IPS-NIHi11 (cell line): ENCODE measurements around the gene OPN4.

Source experiments
- DNase-seq: peaks from one replicate; pipeline ENCODE4 v3.0.0; 2012; ENCODE audit warnings: mixed read lengths, low spot score

Gene OPN4

DNA sequence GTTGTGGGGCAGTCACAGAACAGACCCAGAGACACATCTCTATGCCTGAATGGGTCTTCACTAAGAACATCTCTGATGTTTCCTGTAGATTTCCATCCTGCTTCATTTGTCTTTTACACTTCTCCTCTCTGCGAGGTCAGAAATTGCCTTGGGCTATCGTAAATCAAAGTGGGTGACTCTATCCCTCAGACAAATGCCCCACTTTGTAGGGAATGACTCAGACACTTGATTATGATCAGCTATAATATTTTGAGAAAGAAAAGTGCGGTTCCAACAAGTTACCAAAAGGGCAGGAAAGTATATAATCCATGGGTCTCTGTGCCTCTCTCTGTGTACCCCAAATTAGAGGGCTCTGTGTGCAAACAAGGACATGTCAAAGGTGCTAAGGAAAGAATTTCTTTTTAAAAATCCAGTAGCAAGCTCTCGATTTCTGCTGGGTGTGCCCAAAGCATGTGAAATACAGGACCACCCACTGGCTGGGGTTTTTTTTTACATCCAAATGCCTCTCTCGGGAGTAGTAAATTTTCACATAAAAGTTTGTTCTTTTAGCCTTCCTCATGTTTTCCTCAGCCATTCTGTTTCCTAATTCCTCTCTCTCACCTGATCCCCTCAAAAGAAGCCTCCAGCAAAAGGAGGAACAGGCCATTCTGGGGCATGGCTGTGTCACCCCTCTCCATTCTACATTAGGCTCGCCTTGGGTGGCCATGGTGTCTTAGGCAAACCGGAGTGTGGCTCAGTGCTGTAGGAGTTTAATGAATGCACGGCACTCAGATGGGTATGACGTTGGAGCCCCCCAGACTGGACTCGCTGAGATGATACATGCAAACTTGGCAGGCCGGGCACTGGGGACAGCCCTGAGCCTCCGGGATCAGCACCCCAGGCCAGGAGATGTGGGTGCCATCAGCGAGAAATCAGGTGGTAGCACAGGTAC, 6.3 kb upstream of the OPN4 start:
- DNase-seq: no peak

DNA sequence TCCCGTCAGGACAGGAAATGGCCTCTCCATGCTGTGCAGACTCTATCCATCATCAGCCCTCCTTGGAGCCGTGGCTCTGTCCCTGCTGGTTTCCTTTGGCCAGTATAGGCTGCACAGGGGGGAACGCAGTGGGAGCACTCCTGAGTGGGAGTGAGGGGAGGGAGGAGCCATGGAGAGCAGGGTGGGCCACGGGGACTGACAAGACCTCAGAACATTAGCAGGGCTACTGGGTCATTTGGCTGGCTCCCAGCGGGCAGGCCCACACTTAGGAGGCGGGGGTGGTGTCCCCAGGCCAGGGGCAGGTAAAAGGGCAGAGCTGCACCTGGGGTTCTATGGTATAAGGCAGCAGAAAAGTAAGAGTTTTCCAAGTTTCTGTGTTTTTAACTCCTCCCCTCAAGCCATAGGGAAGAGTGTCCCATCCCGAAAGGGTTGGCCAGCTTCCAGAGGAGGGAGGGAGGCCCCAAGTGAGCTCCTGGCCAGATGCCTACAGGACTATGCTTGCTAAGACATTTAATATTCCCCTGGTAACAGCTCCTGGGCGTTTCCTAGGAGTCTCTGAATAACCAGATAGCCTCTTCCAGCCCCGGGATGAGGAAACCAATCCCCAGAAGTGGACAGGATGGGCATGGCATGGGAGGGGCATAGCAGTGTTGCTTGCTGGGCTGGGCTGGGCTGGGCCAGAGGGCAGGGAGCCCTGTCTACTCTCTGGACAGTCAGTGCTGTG, 5.5 kb upstream of the OPN4 start:
- DNase-seq: peak; percentile 69

DNA sequence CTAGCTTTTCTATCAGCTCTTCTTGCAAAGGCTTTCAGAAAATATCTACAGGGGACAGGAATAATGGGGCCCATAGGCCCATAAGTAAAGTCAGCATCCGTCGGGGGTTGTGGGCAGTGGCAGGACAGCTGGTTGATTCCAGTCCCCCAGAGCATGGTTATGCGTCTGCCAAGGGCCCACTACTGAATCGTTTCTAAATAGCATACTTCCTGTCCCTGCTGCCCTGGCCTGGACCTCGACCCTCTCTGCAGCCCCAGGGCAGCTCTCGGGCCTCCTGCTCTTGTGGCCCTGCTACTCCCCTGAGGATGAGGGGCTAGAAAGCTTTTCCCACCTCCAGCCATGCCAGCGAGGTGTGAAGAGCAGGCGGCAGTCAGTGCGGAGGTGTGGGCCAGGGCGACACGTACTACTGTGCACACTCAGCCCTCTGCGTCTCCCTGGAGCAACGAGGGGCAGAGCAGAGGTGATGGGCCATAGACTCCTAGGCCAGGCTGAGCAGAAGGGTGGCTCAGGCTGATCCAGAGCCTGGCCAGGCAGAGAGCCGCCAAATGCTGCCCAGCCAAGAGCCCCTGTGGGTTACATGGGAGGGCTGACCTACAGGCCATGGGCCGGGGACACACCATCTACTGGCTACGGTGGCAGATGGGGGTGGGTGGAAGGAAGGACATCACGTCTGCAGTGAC, 4.7 kb upstream of the OPN4 start:
- DNase-seq: no peak

DNA sequence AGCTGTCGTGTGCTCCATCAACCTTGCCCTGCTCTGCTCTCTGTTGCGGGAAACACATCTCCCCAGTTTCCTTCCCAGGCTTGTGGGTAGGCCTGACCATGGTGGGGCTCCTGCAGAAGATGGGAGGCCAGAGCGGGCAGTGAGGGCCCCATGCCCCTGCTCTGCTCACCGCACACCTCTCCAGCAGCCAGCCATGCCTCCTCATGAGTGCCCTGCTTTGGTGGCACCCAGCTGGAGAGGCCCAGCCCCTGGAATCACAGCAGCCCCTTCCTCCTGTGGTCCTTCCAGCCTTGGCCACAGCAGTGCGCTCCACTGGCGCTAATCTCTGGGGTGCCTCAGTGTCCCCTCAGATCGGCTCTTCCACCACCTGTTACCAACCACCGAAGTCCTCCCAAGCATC, 4.2 kb upstream of the OPN4 start:
- DNase-seq: no peak

DNA sequence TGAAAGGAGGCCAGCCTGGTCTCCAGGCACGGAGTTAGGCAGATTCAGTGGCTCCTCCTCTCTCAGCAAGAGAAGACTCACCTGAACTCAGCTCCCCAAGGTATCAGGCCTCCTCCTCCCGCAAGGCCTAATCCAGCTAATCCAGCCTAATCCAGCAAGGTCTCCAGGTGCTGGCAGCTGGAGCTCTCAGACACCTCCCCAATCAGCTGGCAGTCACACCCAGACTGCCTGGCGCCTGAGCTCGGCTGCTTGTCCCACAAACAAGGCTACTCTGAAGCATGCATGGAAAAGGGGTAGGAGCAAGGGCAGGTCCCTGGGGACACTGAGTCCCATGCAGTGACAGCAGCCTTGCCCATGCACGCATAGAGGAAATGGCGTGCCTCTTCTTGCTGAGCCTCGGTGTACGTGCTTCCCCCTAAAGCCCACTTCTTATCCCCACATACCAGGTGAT, 3.3 kb upstream of the OPN4 start:
- DNase-seq: peak; percentile 9

DNA sequence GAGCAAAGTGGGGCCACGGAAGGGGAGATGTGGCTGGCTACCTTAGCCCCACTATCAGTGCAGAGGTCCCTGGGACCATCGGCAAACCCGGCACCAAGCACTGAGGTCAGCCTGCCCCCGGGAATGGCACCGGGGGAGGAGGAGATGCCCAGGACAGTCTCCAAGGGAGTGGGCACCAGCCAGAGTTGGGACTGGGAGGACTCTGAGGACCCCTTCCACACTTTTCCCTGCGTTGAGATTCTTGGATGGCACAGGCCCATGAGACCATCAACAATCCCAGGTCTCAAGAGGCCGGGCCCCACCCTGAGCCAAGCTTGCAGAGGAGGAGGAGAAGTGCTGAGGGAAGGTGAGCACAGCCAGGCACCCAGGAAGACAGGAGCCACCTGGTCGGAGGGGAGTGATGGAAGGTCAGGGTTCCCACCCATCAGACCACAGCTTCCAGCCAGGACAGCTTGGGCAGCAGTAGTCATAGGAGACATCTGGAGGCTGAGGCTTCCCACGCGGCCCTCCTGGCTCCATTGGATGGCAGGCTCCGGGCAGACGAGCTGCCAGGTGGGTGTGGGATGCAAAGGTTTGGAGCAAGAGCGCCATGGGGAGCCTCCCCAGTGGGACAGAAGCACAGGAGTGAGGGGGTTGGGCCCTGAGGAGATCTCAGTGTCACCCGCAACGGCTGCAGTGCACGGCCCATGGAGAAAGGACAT, 2.6 kb upstream of the OPN4 start:
- peak; percentile 14 for DNase-seq

DNA sequence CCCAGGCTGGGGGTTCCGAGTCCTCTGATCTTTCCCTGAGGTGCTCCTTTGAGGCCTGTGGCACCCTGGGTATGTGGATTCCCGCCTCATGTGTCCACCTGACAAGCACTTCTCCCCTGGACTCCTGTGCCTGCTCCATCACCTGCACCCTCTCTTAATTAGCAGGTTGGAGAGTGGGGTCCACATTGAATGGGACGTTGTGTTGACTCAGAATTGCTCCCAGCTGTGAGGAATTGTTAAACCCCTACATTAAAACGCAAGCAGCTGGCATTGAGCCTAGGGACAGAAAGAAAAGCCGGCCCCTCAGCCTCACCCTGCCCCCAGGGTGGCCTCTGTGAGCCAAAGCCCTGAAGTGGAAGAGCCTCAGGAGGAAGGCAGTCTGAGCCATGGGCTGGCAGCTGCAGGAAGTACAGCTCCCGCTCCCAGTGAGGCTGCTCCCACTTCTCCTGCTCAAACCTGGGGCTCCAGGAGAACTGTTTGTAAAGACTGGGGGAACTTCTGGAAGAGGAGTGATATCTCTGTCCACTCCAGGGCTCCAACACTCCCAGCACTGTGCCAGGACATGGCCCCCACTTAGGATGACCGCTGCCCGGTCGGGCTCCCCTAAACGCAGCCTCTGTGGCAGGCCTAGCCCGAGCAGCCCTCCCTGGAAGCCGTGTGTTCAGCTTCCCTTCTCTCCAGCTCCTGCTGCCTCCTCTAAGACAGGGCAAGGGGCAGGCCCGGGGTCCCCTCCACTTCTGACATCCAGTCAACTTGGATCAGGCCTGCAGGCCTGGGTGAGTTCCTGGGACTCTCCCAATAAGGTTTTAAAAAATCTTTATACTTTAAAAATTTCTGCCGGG, 1.8 kb upstream of the OPN4 start:
- peak; percentile 54 for DNase-seq

DNA sequence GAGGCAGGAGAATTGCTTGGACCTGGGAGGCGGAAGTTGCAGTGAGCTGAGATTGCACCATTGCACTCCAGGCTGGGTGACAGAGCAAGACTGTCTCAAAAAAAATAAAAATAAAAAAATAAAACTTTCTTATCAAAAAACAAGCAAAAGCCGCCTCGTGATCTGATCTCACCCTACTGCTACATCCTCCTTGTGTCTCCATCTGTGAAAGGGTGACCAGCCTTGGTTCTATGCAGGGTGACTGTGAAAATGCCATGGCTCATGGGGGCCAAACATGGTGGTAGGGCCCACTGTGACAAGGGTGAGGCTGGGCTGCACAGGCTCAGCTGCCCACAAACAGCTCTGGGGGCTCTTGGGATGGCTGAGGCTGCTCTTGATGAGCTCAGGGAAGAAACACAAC, 968 bp upstream of the OPN4 start:
- no peak for DNase-seq

DNA sequence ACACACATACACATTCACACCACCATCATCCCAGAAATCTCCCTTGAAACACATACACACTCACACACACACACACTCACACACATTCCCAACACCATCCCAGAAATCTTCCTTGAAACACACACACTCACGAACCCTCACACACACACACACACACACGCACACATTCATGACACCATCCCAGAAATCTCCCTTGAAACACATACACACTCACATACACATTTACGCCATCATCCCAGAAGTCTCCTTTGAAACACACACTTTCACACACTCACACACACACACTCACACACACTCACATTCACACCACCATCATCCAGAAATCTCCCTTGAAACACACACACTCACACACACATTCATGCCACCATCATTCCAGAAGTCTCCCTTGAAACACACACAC, 360 bp upstream of the OPN4 start:
- no peak for DNase-seq

DNA sequence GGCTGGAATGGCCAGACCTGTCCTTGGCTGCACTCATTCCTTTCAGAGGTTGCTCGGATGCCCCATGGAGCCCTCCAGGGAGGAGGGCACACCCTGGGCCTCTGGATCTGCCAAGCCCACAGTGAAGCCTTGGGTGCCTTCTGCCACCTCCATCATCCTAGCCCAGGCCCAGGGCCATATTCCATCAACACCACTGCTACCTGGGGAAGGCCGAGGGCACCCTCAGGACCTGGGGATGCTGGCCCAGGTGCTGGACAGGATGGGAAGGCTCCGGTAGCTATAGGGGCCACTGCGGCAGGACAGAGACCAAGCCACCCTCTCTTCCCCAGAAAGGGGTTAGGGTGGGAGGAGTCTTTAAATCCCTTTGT, 810 bp downstream of the OPN4 start:
- DNase-seq: no peak

DNA sequence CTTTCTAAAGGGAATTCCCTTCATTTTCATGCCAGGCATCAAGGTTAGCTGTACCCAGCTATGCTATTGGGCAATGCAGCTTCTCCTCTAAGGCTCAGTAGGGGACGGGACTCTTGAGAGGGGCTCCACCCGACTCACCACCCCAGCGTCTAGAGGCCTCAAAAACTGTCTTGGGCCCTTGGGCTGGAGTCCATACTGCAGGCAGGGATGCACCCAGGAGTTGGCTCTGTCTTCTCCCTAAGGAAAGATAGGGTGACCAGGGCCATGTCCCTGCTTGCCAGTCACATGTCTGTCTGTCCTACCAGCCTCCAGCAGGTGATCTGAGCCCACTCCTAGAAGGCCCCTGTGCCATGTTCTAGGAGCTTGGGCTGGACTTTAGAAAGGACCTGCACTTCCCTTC, 1.2 kb downstream of the OPN4 start:
- no peak for DNase-seq

DNA sequence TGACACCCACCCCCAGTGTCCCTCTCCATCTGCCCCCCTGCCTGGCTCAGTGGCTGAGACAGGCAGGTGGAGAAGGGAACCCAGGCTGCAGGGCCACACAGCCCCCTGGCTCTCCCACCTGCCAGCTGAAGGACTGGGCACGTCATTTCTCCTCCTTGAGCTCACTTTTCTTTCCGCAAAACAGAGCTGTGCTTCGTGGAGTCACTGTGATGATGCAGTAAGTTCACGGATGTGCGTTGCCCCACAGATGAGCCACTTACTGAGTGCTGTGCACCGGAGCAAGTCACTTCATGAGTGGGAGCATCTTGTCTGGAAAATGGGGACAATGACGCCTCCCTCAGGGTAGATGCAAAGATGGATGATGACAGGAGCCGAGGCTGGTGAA, 2.7 kb downstream of the OPN4 start:
- no peak for DNase-seq

DNA sequence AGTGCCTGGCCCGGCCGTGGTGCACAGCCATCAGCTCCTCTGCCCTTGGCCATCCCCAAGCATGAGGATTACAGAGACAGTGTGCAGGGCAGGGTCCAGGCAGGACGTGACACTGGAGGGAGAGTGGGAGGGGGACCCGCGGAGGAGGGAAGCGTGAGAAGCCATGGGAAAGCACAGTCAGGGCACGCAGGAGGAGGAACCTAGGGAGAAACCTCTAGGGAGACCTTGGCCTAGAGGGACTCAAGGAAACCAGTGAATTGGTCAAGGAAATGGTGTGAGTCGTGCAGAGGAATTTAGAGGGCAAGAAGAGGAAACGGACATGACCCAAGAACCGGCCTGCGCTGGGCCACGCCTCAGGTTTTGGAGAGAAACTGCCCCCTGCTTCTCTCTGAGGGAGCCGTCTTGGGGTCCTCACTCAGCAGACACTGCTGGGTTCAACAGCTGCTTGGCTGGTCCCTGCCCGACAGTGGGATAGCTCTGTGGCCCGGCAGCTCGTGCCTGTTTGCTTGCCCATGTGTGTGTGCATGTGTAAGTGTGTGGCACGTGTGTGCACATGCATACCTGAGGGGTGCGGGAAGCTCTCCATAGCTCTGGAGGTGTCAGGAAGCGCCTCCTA, 3.2 kb downstream of the OPN4 start:
- DNase-seq: no peak

DNA sequence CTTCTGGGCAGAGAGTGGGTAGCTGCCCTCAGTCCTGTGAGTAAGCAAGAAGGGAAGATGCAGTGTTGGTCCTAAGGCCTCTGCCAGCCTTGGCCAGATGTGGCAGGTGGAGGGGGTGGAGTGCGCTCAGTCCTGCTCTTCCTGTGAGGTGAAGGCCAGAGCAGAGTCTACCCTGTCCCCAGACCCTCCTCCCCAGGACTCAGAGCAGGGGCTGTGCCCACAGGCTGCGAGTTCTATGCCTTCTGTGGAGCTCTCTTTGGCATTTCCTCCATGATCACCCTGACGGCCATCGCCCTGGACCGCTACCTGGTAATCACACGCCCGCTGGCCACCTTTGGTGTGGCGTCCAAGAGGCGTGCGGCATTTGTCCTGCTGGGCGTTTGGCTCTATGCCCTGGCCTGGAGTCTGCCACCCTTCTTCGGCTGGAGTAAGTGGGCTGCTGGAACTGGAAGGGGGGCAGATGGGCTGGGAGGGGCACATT, 4.0 kb downstream of the OPN4 start:
- no peak for DNase-seq

DNA sequence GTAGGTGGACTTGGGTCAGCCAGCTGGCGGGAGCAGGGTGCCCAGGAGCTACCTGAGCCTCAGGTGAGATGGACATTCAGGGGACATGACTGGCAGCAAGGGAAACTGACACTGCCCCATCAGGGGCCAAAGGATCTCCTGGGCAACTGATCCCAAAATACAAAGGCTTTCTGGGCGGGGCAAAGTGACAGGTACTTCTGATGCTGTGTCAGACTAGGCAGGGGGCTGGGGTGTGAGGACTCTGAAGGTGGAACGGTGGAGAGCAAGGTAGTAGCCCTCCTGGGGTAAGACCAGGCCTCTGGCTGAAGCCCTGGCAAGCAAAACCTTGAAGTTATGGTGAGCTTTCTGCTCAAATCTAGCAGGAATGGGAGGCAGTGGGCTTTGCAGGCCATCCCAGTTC, 4.4 kb downstream of the OPN4 start:
- no peak for DNase-seq

DNA sequence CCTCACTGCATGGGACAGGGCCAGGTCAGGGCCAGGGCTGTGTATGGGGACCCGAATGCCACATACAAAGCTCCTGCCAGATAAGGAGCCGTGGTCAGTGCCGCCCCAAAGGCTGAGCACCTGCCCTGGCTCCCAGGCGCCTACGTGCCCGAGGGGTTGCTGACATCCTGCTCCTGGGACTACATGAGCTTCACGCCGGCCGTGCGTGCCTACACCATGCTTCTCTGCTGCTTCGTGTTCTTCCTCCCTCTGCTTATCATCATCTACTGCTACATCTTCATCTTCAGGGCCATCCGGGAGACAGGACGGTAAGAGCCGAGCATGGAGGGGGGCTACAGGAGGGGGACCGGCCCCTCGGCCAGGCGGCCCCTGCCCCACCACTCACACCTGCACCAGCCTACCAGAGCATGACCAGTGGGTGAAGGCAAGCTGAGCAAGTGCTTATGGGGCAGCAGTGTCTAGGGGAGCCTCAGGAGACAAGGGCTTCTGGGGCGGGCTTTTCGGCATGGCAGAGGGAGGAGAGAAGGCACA, 4.9 kb downstream of the OPN4 start:
- no peak for DNase-seq

DNA sequence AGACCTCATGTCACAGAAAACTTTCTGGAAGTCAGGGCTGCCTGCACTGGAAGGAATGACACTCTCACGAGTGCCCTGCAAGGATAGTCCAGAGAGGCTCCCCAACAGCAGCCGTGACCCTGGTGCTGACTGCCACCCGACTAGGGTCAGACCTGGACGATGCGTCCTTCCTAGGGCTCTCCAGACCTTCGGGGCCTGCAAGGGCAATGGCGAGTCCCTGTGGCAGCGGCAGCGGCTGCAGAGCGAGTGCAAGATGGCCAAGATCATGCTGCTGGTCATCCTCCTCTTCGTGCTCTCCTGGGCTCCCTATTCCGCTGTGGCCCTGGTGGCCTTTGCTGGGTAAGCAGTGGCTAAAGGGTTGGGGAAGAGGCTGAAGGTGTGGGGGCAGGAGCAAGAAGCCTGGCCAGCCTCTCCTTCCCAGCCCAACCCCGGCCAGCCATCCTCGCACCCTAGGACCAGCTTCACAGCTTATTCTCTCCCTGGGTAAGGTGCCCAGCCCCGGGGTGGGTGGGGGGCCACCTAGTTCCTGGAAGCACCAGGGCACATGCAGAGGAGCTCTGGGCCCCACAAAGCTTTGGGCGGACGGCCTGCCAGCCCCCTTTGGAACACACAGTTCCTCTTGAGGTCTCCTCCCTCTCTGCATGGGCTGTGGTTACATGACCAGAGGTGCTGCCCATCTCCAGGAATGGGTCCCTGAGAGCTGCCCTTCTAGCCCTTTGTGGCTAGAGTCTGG, 5.5 kb downstream of the OPN4 start:
- DNase-seq: no peak

DNA sequence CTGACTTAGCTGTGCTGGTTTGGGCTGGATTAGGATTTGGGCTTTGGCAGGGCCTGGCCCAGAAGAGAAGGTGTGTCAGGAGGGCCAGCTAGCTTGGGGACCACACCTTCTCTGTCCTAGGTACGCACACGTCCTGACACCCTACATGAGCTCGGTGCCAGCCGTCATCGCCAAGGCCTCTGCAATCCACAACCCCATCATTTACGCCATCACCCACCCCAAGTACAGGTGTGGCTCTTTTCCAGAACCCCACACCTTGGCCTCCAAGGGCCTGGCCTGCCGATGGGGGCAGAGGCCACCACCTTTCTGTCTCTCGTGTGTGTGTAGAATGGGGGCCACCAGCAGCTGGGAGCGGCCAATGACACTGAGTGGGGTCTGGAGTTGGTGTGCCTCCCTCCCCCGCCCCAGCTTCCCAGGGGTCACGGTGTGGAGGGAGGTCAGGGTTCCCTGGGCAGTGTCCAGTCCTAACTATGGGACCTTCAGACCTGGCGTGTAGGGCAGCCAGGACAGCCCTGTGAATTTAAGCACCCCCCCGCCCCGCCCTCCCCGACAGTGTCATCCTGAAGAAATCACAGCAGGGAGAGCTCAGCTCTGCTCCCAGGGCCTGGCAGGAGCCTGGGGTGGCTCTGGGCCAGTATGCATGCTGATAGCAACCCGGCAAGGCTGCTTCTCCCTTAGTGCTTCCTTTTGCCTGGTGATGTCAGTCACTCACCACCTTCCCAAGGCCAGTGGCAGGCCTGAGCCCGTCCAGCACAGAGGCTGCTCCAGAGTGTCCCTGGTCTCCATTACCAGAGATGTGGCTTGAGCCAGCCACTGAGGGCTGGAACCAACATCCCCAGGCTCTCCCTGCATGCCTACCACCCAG, 7.0 kb downstream of the OPN4 start:
- no peak for DNase-seq
